ENCODE data around the gene CDH4. TPM values are rescaled to one million over a fixed set of nuclear protein-coding genes. Genes with fewer than 3 reads are reported as not detected.

CDH4 gene
- total RNA-seq, 1 experiment from 2014 or later, result 5.3 TPM

GRCh38 chr20:61263938-61264337 is 11.9 kb downstream of the CDH4 start (continued):
- TF ChIP-seq HMGXB4 (CRISPR knock-in tag; IDR thresholded peaks at IDR 0.05), result no peak

GRCh38 chr20:61267241-61267640 is 15.2 kb downstream of the CDH4 start:
- Mint-ChIP-seq H3K36me3 (peaks cover 4% of the 10 kb centered on the region; the same call in 1 of the 2 replicates), H3K27ac (no peak overlapping the region), H3K4me3 (no peak overlapping the region), H3K27me3 (ENCODE audit: low read depth) (peaks cover 8% of the 10 kb centered on the region), H3K9me3 (peaks cover 4% of the 10 kb centered on the region), H3K4me1 (peaks cover 18% of the 10 kb centered on the region)
- ATAC-seq (no peak), DNase-seq (ENCODE audit: low spot score) (no peak)
- TF ChIP-seq ZNF396 (CRISPR knock-in tag; IDR thresholded peaks at IDR 0.05; ENCODE audit: borderline replicate concordance) (no peak), SMAD4 (CRISPR knock-in tag; IDR thresholded peaks at IDR 0.05) (no peak), CREM (CRISPR knock-in tag; IDR thresholded peaks at IDR 0.05) (no peak), ATF6 (CRISPR knock-in tag; IDR thresholded peaks at IDR 0.05) (no peak), ZNF219 (CRISPR knock-in tag; IDR thresholded peaks at IDR 0.05; ENCODE audit: borderline replicate concordance) (no peak), EMX1 (CRISPR knock-in tag; IDR thresholded peaks at IDR 0.05) (no peak), ZNF138 (CRISPR knock-in tag; conservative IDR thresholded peaks at IDR 0.05) (no peak)
- TF ChIP-seq, protein P1, sequence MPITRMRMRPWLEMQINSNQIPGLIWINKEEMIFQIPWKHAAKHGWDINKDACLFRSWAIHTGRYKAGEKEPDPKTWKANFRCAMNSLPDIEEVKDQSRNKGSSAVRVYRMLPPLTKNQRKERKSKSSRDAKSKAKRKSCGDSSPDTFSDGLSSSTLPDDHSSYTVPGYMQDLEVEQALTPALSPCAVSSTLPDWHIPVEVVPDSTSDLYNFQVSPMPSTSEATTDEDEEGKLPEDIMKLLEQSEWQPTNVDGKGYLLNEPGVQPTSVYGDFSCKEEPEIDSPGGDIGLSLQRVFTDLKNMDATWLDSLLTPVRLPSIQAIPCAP (CRISPR knock-in tag; IDR thresholded peaks at IDR 0.05), result no peak
- TF ChIP-seq, protein P2, sequence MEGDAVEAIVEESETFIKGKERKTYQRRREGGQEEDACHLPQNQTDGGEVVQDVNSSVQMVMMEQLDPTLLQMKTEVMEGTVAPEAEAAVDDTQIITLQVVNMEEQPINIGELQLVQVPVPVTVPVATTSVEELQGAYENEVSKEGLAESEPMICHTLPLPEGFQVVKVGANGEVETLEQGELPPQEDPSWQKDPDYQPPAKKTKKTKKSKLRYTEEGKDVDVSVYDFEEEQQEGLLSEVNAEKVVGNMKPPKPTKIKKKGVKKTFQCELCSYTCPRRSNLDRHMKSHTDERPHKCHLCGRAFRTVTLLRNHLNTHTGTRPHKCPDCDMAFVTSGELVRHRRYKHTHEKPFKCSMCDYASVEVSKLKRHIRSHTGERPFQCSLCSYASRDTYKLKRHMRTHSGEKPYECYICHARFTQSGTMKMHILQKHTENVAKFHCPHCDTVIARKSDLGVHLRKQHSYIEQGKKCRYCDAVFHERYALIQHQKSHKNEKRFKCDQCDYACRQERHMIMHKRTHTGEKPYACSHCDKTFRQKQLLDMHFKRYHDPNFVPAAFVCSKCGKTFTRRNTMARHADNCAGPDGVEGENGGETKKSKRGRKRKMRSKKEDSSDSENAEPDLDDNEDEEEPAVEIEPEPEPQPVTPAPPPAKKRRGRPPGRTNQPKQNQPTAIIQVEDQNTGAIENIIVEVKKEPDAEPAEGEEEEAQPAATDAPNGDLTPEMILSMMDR (IDR thresholded peaks at IDR 0.05), result no peak
- ChIA-PET CTCF (interaction anchor here (1.3 kb wide), 1 partner anchor 293 kb away, joined by 5 read pairs; no protein-coding TSS in a partner anchor), POLR2A (no interaction called here)

DNA sequence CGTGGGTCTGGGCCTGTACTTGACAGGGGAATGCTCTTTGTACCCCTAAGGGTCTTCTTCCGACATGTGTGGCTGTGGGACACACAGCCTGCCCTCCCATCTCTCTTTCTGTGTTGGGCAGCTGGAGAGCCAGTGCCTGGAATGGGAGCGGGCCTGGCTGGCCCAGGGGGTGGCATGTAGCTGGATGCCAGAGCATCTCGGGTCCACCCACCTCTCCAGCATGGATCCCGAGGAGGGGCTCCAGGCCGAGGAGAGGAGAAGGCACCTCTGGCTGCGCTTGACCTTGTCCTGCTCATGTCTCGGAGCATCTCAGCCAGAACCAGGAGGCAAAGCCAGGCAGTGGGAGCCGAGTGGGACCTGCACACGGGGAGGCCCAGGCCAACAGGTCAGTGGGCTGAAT is 16.0 kb downstream of the CDH4 start:
- Mint-ChIP-seq H3K27me3 (ENCODE audit: low read depth) (peaks cover 11% of the 10 kb centered on the region), H3K4me3 (no peak overlapping the region), H3K36me3 (peaks cover 4% of the 10 kb centered on the region; the same call in 1 of the 2 replicates), H3K4me1 (peaks cover 16% of the 10 kb centered on the region), H3K9me3 (peaks cover 4% of the 10 kb centered on the region), H3K27ac (no peak overlapping the region)
- POLR2A ChIA-PET, result no interaction called here
- CTCF ChIA-PET, result interaction anchor here (1.3 kb wide), 1 partner anchor 292 kb away, joined by 5 read pairs; no protein-coding TSS in a partner anchor
- no peak for TF ChIP-seq PRRX2 (CRISPR knock-in tag; IDR thresholded peaks at IDR 0.05)
- TF ChIP-seq, protein P3, sequence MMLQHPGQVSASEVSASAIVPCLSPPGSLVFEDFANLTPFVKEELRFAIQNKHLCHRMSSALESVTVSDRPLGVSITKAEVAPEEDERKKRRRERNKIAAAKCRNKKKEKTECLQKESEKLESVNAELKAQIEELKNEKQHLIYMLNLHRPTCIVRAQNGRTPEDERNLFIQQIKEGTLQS (CRISPR knock-in tag; conservative IDR thresholded peaks at IDR 0.05), result no peak
- TF ChIP-seq ZMAT4 (CRISPR knock-in tag; IDR thresholded peaks at IDR 0.05), result no peak
- DNase-seq (ENCODE audit: low spot score) (no peak), ATAC-seq (no peak)
